Measurements from ENCODE around the gene ALCAM.

GRCh38 chr3:105512061-105512460 is 145.4 kb downstream of the ALCAM start:
- no peak for TF ChIP-seq POLR2A (IDR thresholded peaks at IDR 0.05; ENCODE audit: low read length)
- TF ChIP-seq GATA1 (IDR thresholded peaks at IDR 0.05; ENCODE audit: low read depth, low read length), result no peak

Data from erythroblast (primary cell).